ENCODE results near the gene CNTN4.

DNA sequence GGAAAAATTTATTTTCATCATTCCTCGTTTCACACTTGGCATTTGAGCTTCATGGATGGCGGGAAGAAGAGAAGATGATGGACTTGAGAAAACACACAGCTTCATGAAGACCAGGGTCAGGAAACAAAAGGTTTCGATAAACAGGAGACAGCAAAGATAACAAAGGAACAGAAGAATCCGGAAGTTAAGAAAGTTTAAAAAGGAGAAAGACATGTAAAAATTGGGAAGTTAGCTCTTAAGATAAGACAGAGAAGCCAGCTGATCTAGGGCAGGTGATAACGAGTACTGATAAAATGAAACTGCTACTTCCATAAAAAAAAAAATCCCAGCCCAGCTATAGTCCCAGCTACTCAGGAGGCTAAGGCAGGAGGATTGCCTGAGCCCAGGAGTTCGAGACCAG is 987.6 kb downstream of the CNTN4 start:
- TF ChIP-seq, protein P1, sequence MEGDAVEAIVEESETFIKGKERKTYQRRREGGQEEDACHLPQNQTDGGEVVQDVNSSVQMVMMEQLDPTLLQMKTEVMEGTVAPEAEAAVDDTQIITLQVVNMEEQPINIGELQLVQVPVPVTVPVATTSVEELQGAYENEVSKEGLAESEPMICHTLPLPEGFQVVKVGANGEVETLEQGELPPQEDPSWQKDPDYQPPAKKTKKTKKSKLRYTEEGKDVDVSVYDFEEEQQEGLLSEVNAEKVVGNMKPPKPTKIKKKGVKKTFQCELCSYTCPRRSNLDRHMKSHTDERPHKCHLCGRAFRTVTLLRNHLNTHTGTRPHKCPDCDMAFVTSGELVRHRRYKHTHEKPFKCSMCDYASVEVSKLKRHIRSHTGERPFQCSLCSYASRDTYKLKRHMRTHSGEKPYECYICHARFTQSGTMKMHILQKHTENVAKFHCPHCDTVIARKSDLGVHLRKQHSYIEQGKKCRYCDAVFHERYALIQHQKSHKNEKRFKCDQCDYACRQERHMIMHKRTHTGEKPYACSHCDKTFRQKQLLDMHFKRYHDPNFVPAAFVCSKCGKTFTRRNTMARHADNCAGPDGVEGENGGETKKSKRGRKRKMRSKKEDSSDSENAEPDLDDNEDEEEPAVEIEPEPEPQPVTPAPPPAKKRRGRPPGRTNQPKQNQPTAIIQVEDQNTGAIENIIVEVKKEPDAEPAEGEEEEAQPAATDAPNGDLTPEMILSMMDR (IDR thresholded peaks at IDR 0.05), result no peak
- TF ChIP-seq EP300 (IDR thresholded peaks at IDR 0.05) (no peak), POLR2A (IDR thresholded peaks at IDR 0.05) (no peak)

Data from tibial nerve (tissue), 4 donors.